Measurements from ENCODE around the gene EPN2. TPM values are rescaled to one million over a fixed set of nuclear protein-coding genes. Genes with fewer than 3 reads are reported as not detected.

Gene EPN2
- total and polyA plus RNA-seq, 10 of the 15 experiments (the other 5 are each of a cell fraction or from before 2014, with no cell fraction given) = 0.26 to 8.4 (median 4.7) TPM

GRCh38 chr17:19379361-19380065 is 142.3 kb downstream of the EPN2 start (continued):
- TF ChIP-seq ZBTB40 (IDR thresholded peaks at IDR 0.05; ENCODE audit: borderline replicate concordance) (no peak), PML (IDR thresholded peaks at IDR 0.05; ENCODE audit: low read length) (no peak), IRF5 (IDR thresholded peaks at IDR 0.05; ENCODE audit: borderline replicate concordance) (no peak), NKRF (conservative IDR thresholded peaks at IDR 0.05) (no peak), NRF1 (conservative IDR thresholded peaks at IDR 0.05; ENCODE audit: low read depth, low read length) (no peak), PBX3 (IDR thresholded peaks at IDR 0.05; ENCODE audit: insufficient replicate concordance, low read depth, low read length) (no peak), HCFC1 (IDR thresholded peaks at IDR 0.05; ENCODE audit: low read length) (no peak)

Measured in GM12878 (cell line).